Measurements from ENCODE around the gene PPP2R2D.

- TF ChIP-seq POLR2A (IDR thresholded peaks at IDR 0.05; ENCODE audit: low read length) (no peak), GATA1 (IDR thresholded peaks at IDR 0.05; ENCODE audit: low read depth, low read length) (no peak)
Observed at GRCh38 chr10:131855461-131856401, 45.1 kb upstream of the PPP2R2D start.
